Mesothelial cell of epicardium (in vitro differentiated cells): ENCODE measurements around the gene TBC1D9B. TPM values are rescaled to one million over a fixed set of nuclear protein-coding genes. Genes with fewer than 3 reads are reported as not detected.

Experiments
- DNase-seq, 2 experiments: peaks; one replicate each; pipeline ENCODE4 v3.0.0; 2021; ENCODE audit warnings: low spot score in 2 of 2; ENCODE audit not compliant: unreplicated experiment in 2 of 2
- H3K27ac Mint-ChIP-seq: 2 replicates; pipeline ENCODE4 v1.8.0; 2021; ENCODE audit warnings: mixed read lengths
- H3K27me3 Mint-ChIP-seq: 2 replicates; pipeline ENCODE4 v1.8.0; 2021; ENCODE audit warnings: low read depth, mixed read lengths
- H3K36me3 Mint-ChIP-seq: 2 replicates; pipeline ENCODE4 v1.8.0; 2021; ENCODE audit warnings: mixed read lengths
- H3K4me1 Mint-ChIP-seq: 2 replicates; pipeline ENCODE4 v1.8.0; 2021; ENCODE audit warnings: mixed read lengths
- H3K4me3 Mint-ChIP-seq: 2 replicates; pipeline ENCODE4 v1.8.0; 2021; ENCODE audit warnings: mild to moderate bottlenecking, moderate library complexity, mixed read lengths
- H3K9me3 Mint-ChIP-seq: 2 replicates; pipeline ENCODE4 v1.8.0; 2021; ENCODE audit warnings: mixed read lengths
- total RNA-seq: library from RNA; stranded (reverse); gene quantifications from 3 replicates; pipeline ENCODE4 v1.2.1, GENCODE V29; 2021
- TF ChIP-seq, protein P1 (sequence below): fragments of 200-600 bp; sonication (generic); IDR thresholded peaks from one replicate; pipeline ENCODE4 v1.5.0; 2021; ENCODE audit warnings: antibody characterized with exemption; ENCODE audit not compliant: unreplicated experiment

The TBC1D9B gene
- total RNA-seq, 1 donor from 2014 or later, result 139 TPM

GRCh38 chr5:179914032-179914755 is 6.5 kb upstream of the TBC1D9B start:
- H3K9me3 Mint-ChIP-seq, result no peaks in the 10 kb centered on the region
- H3K4me3 Mint-ChIP-seq, result no peak overlapping the region
- H3K27ac Mint-ChIP-seq, result no peak overlapping the region
- H3K36me3 Mint-ChIP-seq, result no peaks in the 10 kb centered on the region
- DNase-seq, result no peak
- H3K27me3 Mint-ChIP-seq, result no peaks in the 10 kb centered on the region
- TF ChIP-seq, protein P1, sequence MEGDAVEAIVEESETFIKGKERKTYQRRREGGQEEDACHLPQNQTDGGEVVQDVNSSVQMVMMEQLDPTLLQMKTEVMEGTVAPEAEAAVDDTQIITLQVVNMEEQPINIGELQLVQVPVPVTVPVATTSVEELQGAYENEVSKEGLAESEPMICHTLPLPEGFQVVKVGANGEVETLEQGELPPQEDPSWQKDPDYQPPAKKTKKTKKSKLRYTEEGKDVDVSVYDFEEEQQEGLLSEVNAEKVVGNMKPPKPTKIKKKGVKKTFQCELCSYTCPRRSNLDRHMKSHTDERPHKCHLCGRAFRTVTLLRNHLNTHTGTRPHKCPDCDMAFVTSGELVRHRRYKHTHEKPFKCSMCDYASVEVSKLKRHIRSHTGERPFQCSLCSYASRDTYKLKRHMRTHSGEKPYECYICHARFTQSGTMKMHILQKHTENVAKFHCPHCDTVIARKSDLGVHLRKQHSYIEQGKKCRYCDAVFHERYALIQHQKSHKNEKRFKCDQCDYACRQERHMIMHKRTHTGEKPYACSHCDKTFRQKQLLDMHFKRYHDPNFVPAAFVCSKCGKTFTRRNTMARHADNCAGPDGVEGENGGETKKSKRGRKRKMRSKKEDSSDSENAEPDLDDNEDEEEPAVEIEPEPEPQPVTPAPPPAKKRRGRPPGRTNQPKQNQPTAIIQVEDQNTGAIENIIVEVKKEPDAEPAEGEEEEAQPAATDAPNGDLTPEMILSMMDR, result no peak
- no peaks in the 10 kb centered on the region for H3K4me1 Mint-ChIP-seq

DNA sequence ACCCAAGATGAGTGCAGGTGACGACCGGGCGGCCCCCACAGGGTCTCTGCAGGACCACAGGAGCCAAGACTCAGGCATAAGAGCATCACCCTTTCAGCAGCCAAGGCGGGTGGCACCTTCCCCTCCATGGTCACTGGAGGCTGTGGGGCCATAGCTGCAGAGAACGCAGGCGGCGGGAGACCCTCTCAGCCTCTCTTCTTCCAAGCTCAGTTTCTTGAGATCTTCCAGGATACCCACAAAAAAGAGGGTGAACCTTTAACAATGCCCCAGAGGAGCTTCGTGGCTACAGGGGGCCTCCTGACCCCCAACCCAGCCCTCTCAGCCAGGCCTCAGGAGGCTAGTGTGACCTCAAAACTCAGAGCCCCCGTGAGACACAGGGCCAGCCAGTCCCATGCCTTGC is 5.8 kb upstream of the TBC1D9B start:
- Mint-ChIP-seq H3K27ac (no peak overlapping the region), H3K4me1 (no peaks in the 10 kb centered on the region), H3K9me3 (no peaks in the 10 kb centered on the region), H3K27me3 (no peaks in the 10 kb centered on the region), H3K36me3 (no peaks in the 10 kb centered on the region), H3K4me3 (no peak overlapping the region)
- no peak for DNase-seq
- TF ChIP-seq, protein P1, result no peak

DNA sequence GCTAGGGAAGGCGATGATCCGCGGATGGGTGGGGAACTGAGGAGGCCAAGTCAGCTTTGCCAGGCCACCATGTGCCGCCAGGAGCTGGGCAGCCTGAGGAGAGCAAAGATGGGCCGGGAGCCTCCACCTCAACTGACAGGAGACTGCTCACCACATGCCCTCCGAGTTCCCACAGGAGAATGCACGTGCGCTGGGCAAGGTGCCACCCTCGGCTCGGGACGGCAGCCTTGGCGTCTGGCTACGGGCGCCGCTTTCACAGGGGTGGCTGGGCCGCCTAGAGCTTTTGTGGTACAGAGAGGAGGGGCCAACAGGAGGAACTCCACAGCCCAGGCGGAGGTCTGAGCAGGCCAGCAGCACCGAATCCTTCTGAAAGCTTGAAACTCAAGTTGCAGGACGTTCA is 5.3 kb upstream of the TBC1D9B start:
- TF ChIP-seq, protein P1, result no peak
- Mint-ChIP-seq H3K4me1 (no peaks in the 10 kb centered on the region), H3K27me3 (no peaks in the 10 kb centered on the region), H3K9me3 (no peaks in the 10 kb centered on the region), H3K4me3 (no peak overlapping the region), H3K36me3 (no peaks in the 10 kb centered on the region), H3K27ac (no peak overlapping the region)
- no peak for DNase-seq

DNA sequence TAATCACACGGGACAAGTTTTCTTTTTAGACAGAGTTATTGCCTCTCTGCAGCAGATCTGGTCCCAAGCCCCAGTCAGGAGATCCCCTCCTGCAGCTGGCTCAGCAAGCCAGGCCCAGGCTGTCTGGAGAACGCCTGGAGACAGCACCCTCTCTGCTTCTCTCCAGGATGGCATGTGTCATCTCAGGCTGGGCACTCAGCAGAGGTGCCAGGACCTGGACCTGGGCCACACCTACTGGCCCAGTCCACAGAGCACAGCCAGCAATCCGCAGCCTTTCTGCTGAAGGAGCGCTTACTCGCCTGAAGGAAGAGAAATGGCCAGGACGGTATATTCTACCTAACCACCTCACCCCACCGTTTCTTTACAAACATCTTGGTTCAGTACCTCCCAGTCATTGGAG is 4.7 kb upstream of the TBC1D9B start:
- no peaks in the 10 kb centered on the region for H3K36me3 Mint-ChIP-seq
- no peak for DNase-seq
- H3K27me3 Mint-ChIP-seq, result no peaks in the 10 kb centered on the region
- no peaks in the 10 kb centered on the region for H3K4me1 Mint-ChIP-seq
- no peak overlapping the region for H3K27ac Mint-ChIP-seq
- H3K4me3 Mint-ChIP-seq, result no peak overlapping the region
- no peaks in the 10 kb centered on the region for H3K9me3 Mint-ChIP-seq
- TF ChIP-seq, protein P1, result no peak

GRCh38 chr5:179909224-179909623 is 1.5 kb upstream of the TBC1D9B start:
- TF ChIP-seq, protein P1, result no peak
- H3K4me3 Mint-ChIP-seq, result peak overlapping the region; percentile 70
- no peaks in the 10 kb centered on the region for H3K9me3 Mint-ChIP-seq
- peaks cover 7% of the 10 kb centered on the region for H3K4me1 Mint-ChIP-seq
- no peak for DNase-seq
- no peak overlapping the region for H3K27ac Mint-ChIP-seq
- no peaks in the 10 kb centered on the region for H3K27me3 Mint-ChIP-seq
- H3K36me3 Mint-ChIP-seq, result peaks cover 4% of the 10 kb centered on the region
